SK-N-MC (cell line): ENCODE results near the gene METTL4.

Source experiments
- DNase-seq: peaks from one replicate; pipeline ENCODE4 v3.0.0-alpha.2; 2011; ENCODE audit warnings: low read depth, low spot score
- H3K27ac ChIP-seq: fragments of 200-600 bp; sonication (generic); 2 replicates; pipeline ENCODE4 v1.5.1; 2016; ENCODE audit warnings: mixed run types
- H3K36me3 ChIP-seq: fragments of 200-600 bp; sonication (generic); 2 replicates; pipeline ENCODE4 v1.6.1; 2017; ENCODE audit warnings: antibody characterized with exemption, low read length, mixed read lengths; ENCODE audit not compliant: insufficient read depth
- H3K4me3 ChIP-seq: fragments of 200-600 bp; sonication (generic); 2 replicates; pipeline ENCODE4 v1.5.1; 2016
- H3K9ac ChIP-seq: fragments of 200-600 bp; sonication (generic); 2 replicates; pipeline ENCODE4 v1.8.0; 2017; ENCODE audit warnings: mixed run types, mixed read lengths; ENCODE audit not compliant: insufficient read length
- H3K9me3 ChIP-seq: fragments of 200-600 bp; sonication (generic); 2 replicates; pipeline ENCODE4 v1.6.1; 2017; ENCODE audit warnings: low read depth, mild to moderate bottlenecking, antibody characterized with exemption, low read length, moderate library complexity, mixed read lengths
- EZH2 ChIP-seq: fragments of 200-600 bp; sonication (generic); IDR thresholded peaks from one replicate; pipeline ENCODE4 v1.6.1; 2017; ENCODE audit warnings: antibody characterized with exemption
- FOXP2 ChIP-seq: optimal IDR thresholded peaks from 2 replicates; pipeline ENCODE3; 2011; ENCODE audit warnings: mild to moderate bottlenecking, moderate library complexity; ENCODE audit not compliant: insufficient read depth; ENCODE audit errors: extremely low read length, control extremely low read depth
- POLR2AphosphoS5 ChIP-seq: IDR thresholded peaks from 2 replicates; pipeline ENCODE4 v1.6.1; 2012; ENCODE audit warnings: mild to moderate bottlenecking, low read depth, low read length, borderline replicate concordance

Gene METTL4

DNA sequence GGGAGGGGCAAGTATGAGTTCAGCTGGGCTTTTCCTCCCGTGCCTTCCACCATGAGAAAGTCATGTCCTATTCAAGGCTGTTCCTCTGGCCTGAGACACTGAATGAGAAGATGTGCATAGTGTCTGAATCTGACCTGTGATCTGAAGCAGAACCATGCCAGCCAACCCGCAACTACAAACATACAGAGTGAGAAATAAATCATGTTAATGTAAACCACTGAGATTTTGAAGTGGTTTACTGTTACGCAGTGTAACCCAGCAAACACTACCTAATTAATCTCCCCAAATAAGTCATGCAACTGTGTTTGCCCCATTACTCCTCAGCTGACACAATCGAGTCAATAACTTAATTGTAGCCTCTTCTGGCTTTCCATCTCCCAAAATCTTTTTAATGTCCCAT, 49.2 kb downstream of the METTL4 start:
- H3K4me3 ChIP-seq, result no peak overlapping the region
- H3K9me3 ChIP-seq, result no peaks in the 10 kb centered on the region
- no peak overlapping the region for H3K27ac ChIP-seq
- TF ChIP-seq POLR2AphosphoS5 (no peak), FOXP2 (no peak), EZH2 (no peak)
- H3K36me3 ChIP-seq, result no peaks in the 10 kb centered on the region
- no peak overlapping the region for H3K9ac ChIP-seq
- no peak for DNase-seq

DNA sequence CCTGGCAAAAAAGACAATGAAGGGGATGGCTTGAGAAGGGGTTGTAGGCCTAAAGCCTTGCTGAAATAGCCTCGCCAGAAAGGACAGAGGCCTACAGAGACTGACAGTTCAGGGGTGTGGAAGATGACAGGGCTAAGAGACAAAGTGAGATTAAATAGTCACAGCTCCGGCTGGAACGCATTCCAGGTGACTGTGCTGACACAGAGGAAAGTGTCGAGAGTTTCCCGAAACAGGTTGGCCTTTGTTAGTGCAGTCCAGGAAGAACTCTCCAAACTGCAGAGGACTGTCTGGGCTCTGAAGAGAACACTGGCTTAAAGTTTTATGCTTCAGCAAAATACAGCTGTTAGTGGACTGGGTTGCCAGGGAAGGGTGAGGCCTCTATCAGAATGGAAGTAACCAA, 52.8 kb downstream of the METTL4 start:
- Histone ChIP-seq H3K36me3 (no peaks in the 10 kb centered on the region), H3K9me3 (no peaks in the 10 kb centered on the region), H3K4me3 (no peak overlapping the region), H3K9ac (no peak overlapping the region), H3K27ac (no peak overlapping the region)
- no peak for DNase-seq
- TF ChIP-seq FOXP2, result no peak
- TF ChIP-seq POLR2AphosphoS5, result no peak
- TF ChIP-seq EZH2, result no peak

DNA sequence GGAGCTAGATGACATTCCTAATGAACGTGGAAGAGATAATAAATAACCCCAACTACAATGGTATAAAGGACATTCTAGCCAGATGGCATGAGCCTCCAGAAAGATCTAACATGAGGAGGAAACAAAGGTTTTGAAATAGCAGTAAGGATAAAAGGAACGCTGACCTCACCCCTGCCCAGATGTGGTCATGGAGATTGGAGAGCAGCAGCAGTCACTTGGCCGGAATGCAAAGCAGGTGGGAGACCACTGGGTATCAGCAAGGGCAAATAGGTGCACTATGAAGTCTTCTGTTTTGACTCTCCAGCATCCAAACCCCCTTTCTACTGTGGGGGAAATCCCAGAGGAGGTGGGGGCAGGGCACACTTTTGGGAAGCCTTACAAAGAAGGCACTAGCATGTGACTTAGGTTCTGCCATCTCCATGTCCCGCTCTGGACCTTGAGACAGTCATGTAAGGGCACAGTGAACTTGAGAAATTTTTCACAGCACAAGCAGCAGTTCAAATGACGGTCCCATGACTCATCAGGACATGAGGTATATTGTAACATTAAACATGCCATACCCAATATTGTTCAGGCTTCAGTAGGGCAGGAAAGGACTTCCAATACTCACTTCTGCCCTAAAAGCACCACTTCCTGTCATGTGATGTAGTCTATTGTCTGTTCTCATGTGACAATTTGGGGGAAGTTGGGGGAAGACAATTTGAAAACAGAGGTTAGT, 55.2 kb downstream of the METTL4 start:
- Histone ChIP-seq H3K9ac (no peak overlapping the region), H3K36me3 (no peaks in the 10 kb centered on the region), H3K4me3 (no peak overlapping the region), H3K9me3 (no peaks in the 10 kb centered on the region), H3K27ac (no peak overlapping the region)
- TF ChIP-seq FOXP2 (no peak), POLR2AphosphoS5 (no peak), EZH2 (no peak)
- DNase-seq, result no peak

DNA sequence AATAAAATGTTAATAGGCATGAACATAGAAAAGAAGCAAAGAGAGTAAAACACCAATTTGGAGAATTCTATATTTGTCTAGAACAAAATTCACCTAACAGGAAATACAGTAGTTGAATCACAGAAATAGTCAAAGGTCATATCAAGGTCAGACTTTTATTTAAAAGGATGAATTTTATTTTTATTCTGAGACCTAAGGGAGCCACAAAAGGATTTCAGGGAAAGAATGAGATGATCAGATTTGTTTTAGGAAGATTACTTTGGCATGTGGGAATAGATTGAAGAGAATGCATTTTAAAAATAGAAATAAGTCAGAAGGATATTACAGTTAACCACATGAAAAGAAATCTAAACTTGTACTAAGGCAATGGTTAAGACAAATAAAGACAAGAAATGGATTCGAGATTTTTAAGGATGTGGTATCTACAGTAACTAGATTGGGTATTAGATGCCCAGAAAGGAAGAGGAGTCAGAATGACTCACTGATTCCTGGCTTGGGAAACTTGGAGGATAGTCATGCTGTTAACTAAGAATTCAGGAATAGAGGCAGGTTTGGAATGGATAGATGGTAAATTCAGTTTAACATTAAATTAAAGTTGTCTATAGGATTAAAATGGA, 56.0 kb downstream of the METTL4 start:
- TF ChIP-seq EZH2 (no peak), POLR2AphosphoS5 (no peak), FOXP2 (no peak)
- Histone ChIP-seq H3K27ac (no peak overlapping the region), H3K4me3 (no peak overlapping the region), H3K36me3 (no peaks in the 10 kb centered on the region), H3K9me3 (no peaks in the 10 kb centered on the region), H3K9ac (no peak overlapping the region)
- DNase-seq, result no peak

DNA sequence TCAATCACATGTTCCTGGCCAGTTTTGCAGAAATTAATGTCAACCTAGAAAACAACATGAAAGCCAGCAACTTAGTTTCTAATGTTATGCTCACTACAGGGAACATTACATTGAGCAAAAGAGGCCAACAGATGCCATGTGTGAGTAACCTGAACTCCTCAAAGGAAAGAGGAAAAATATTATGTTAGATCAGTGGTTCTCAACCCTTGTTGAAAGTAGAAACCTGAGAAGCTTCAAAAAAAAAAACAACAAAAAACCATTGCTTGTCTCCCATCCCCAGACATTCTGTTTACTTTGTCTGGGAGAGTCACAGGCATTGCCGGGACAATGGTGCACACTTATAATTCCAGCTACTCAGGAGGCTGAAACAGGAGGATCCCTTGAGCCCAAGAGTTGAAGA, 57.7 kb downstream of the METTL4 start:
- Histone ChIP-seq H3K9me3 (no peaks in the 10 kb centered on the region), H3K27ac (no peak overlapping the region)
- no peak for DNase-seq

DNA sequence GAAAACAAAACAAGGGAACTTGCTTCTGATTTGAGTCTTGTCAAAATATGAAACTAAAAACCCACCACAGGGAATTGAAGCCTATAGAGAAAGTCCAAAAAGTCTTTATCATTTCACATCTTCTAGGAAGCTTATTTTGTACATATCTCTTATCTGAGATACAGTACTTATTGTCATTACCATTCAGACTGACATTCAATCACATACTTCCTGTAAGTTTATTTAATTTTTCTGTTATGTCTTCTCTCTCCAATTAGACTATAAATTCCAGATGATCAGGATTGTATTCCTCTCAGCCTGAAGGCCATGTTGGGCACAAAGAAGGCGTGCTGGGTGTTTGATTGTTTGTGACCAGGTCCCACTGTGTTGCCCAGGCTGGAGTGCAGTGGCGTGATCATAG, 59.2 kb downstream of the METTL4 start:
- no peak for DNase-seq
- Histone ChIP-seq H3K9ac (no peak overlapping the region), H3K9me3 (no peaks in the 10 kb centered on the region), H3K27ac (no peak overlapping the region), H3K36me3 (no peaks in the 10 kb centered on the region), H3K4me3 (no peak overlapping the region)
- TF ChIP-seq POLR2AphosphoS5 (no peak), EZH2 (no peak), FOXP2 (no peak)

More for the DNA sequence above, 57.7 kb downstream of the METTL4 start:
- Histone ChIP-seq H3K36me3 (no peaks in the 10 kb centered on the region), H3K9ac (no peak overlapping the region), H3K4me3 (no peak overlapping the region)
- TF ChIP-seq EZH2 (no peak), FOXP2 (no peak), POLR2AphosphoS5 (no peak)

DNA sequence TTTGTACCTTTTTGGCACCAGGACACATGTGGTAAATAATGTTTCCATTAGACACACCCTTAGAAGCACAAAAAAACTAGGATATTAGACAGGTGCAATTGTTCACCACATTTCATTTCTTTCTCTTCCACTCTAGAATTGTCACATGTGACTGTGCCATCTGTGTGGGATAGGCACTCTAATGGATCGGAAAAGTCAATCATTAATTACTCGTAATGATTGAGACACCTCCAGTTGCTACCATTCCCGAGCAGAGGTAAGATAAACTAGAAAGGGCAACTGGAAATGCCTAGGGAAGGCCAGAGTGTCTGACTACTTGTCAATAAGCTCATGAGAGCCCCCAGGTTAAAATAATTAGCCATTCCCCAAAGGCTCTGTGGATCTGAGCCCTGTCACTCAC, 59.9 kb downstream of the METTL4 start:
- Histone ChIP-seq H3K9me3 (no peaks in the 10 kb centered on the region), H3K27ac (no peak overlapping the region), H3K36me3 (no peaks in the 10 kb centered on the region), H3K9ac (no peak overlapping the region), H3K4me3 (no peak overlapping the region)
- no peak for TF ChIP-seq EZH2
- no peak for TF ChIP-seq POLR2AphosphoS5
- no peak for TF ChIP-seq FOXP2
- no peak for DNase-seq

DNA sequence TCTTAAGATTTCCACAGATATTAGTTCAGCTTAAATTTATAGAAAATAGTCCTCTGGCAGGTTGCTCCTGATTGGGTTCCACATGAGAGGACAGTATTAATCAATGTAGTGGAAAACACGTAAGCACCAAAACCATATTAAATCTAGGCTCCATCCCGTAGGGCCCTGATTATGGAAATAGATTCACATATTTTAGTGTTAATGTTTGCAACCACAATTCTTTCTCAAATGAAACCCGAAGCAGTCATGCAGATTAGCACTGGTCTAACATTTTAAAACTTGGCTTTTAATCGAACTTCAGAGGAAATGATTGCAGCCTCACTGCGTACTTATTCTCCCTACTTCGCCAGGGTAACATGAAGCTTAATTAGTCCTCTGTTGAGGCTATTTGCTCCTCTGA, 60.9 kb downstream of the METTL4 start:
- H3K36me3 ChIP-seq, result no peaks in the 10 kb centered on the region
- no peak overlapping the region for H3K9ac ChIP-seq
- TF ChIP-seq POLR2AphosphoS5 (no peak), FOXP2 (no peak), EZH2 (no peak)
- peak; percentile 14 for DNase-seq
- H3K4me3 ChIP-seq, result no peak overlapping the region
- H3K9me3 ChIP-seq, result no peaks in the 10 kb centered on the region
- no peak overlapping the region for H3K27ac ChIP-seq
